ENCODE data around the gene FAM13A. TPM values are rescaled to one million over a fixed set of nuclear protein-coding genes. Genes with fewer than 3 reads are reported as not detected.

FAM13A gene
- total and polyA plus RNA-seq, 2 of the 8 experiments (the other 6 are each of a cell fraction or from before 2014, with no cell fraction given): 7.1 to 16.5 TPM

DNA sequence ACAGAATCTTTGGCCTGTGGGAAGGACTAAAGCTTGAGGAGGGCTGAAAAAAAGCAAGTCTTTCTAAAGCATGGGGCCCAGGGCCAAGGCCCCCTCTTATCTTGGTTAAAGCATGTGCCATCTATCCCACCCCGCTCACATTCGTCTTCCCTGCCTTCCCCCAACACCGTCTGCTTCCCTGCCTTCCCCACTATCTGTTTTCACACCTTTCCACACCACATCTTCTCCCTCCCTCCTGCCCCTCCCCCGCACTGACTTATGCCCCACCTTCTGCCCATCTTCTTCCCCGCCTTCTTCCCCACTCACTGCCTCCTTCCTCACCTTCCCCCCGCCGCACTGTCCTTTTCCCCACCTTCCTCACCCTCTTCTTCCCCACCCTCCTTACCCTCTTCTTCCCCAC lies 358.5 kb downstream of the FAM13A start:
- H3K18ac ChIP-seq (ENCODE audit: extremely low read depth, low read length): no peak overlapping the region
- H3K14ac ChIP-seq (ENCODE audit: insufficient read length): no peak overlapping the region
- H3K79me1 ChIP-seq (ENCODE audit: low read depth, low read length): no peaks in the 10 kb centered on the region
- 90% methylated on average over 2 of the region's 7 CpGs; no CpG with 5 or more reads in 1 of the 2 experiments for WGBS, 2 experiments (ENCODE audit: extremely low coverage in 1 of 2, insufficient coverage in 1 of 2, insufficient read length in 1 of 2, insufficient replicate concordance in 2 of 2, low coverage in 1 of 2, low lambda C conversion rate in 2 of 2, missing lambda C conversion rate in 1 of 2)
- H3K36me3 ChIP-seq (ENCODE audit: control insufficient read depth in 2 of 4, insufficient read depth in 4 of 4, low read length in 3 of 4): no peaks in the 10 kb centered on the region
- H3K23me2 ChIP-seq (ENCODE audit: low read depth, low read length): peaks cover 3% of the 10 kb centered on the region; the same call in 1 of the 2 replicates
- H2BK120ac ChIP-seq (replicated peaks; ENCODE audit: low read depth, low read length): no peak overlapping the region
- H2AK5ac ChIP-seq (ENCODE audit: low read depth, low read length): no peak overlapping the region
- H3K79me2 ChIP-seq (ENCODE audit: control insufficient read depth in 1 of 2, insufficient read depth in 2 of 2, low read length in 2 of 2): no peaks in the 10 kb centered on the region
- no peak overlapping the region for H2BK15ac ChIP-seq (ENCODE audit: low read length)
- H2BK5ac ChIP-seq (ENCODE audit: low read depth, low read length): no peak overlapping the region
- H2AFZ ChIP-seq (ENCODE audit: low read length): no peak overlapping the region
- no peak overlapping the region for H4K8ac ChIP-seq (ENCODE audit: extremely low read depth, insufficient read depth, low read length)
- H4K91ac ChIP-seq (replicated peaks; ENCODE audit: insufficient read length, low read length): no peak overlapping the region
- H3K9me3 ChIP-seq (ENCODE audit: insufficient read depth in 2 of 2, low read depth in 1 of 2, low read length in 1 of 2): no peaks in the 10 kb centered on the region
- H2BK20ac ChIP-seq (ENCODE audit: low read length): no peak overlapping the region
- H3K9ac ChIP-seq (replicated peaks in 1 of 4; ENCODE audit: extremely low read depth in 1 of 4, low read depth in 3 of 4, low read length in 3 of 4): no peak overlapping the region
- ChIA-PET POLR2A (ENCODE audit: partially characterized antibody) (interaction anchor here (1.4 kb wide), 1 partner anchor 8 kb away, joined by 5 read pairs; no protein-coding TSS in a partner anchor), CTCF (ENCODE audit: partially characterized antibody) (interaction anchor here (1.3 kb wide), 1 partner anchor 25 kb away, joined by 3 read pairs; no protein-coding TSS in a partner anchor)
- H4K5ac ChIP-seq (ENCODE audit: insufficient read length, low read depth, low read length): no peak overlapping the region
- no peak overlapping the region for H3K4me3 ChIP-seq (ENCODE audit: extremely low read depth in 1 of 4, insufficient read depth in 2 of 4, low read depth in 3 of 4, low read length in 4 of 4)
- H3K56ac ChIP-seq (replicated peaks; ENCODE audit: insufficient read length, low read depth, low read length): no peak overlapping the region
- no peak overlapping the region for H3K23ac ChIP-seq (ENCODE audit: insufficient read length)
- H3K4ac ChIP-seq (replicated peaks; ENCODE audit: insufficient read length, low read depth, low read length): no peak overlapping the region
- no peaks in the 10 kb centered on the region; a peak in 1 of 7 replicates for H3K4me1 ChIP-seq (replicated peaks in 1 of 4; ENCODE audit: control insufficient read depth in 3 of 4, insufficient read depth in 4 of 4, low read length in 3 of 4)
- H4K20me1 ChIP-seq (replicated peaks in 1 of 2; ENCODE audit: control insufficient read depth in 1 of 2, insufficient read depth in 2 of 2, low read length in 2 of 2): no peaks in the 10 kb centered on the region
- no peak overlapping the region for H2BK12ac ChIP-seq (ENCODE audit: low read depth, low read length)
- FAIRE-seq (no peak), DNase-seq (ENCODE audit: low read depth in 1 of 2, low spot score in 2 of 2) (no peak)
- H3K27me3 ChIP-seq (replicated peaks in 1 of 4; ENCODE audit: control insufficient read depth in 3 of 4, extremely low read depth in 1 of 4, insufficient read depth in 3 of 4, low read length in 3 of 4): peaks cover 0 to 4% (median 1%) of the 10 kb centered on the region in 4 experiments; a peak in 3 of 7 replicates
- H3K4me2 ChIP-seq (ENCODE audit: insufficient read depth in 1 of 2, low read depth in 2 of 2, low read length in 2 of 2): no peak overlapping the region; a peak in 1 of 4 replicates
- no peak overlapping the region for H3K27ac ChIP-seq (ENCODE audit: low read depth, low read length)
- no peak for TF ChIP-seq HDAC2 (IDR thresholded peaks at IDR 0.05; ENCODE audit: borderline replicate concordance in 1 of 2, low read depth in 2 of 2, low read length in 2 of 2)
- TF ChIP-seq SIX5 (IDR thresholded peaks at IDR 0.05; ENCODE audit: low read depth, low read length): no peak
- no peak for TF ChIP-seq RFX5 (IDR thresholded peaks at IDR 0.05; ENCODE audit: borderline replicate concordance, low read depth, low read length)
- TF ChIP-seq SAP30 (IDR thresholded peaks at IDR 0.05; ENCODE audit: insufficient read depth, insufficient replicate concordance, low read length): no peak
- no peak for TF ChIP-seq RAD21 (IDR thresholded peaks at IDR 0.05 in 1 of 2, conservative IDR thresholded peaks at IDR 0.05 in 1 of 2; ENCODE audit: low read depth in 2 of 2, low read length in 2 of 2)
- no peak for TF ChIP-seq RNF2 (IDR thresholded peaks at IDR 0.05; ENCODE audit: borderline replicate concordance, low read depth, low read length, missing control alignments, poor library complexity, severe bottlenecking)
- TF ChIP-seq FOSL1 (IDR thresholded peaks at IDR 0.05; ENCODE audit: insufficient read depth, low read depth, low read length): no peak
- no peak for TF ChIP-seq RBBP5 (IDR thresholded peaks at IDR 0.05; ENCODE audit: borderline replicate concordance, low read depth, low read length)
- no peak for TF ChIP-seq ZNF274 (IDR thresholded peaks at IDR 0.05; ENCODE audit: borderline replicate concordance, extremely low read depth, low read length)
- TF ChIP-seq, protein P1, sequence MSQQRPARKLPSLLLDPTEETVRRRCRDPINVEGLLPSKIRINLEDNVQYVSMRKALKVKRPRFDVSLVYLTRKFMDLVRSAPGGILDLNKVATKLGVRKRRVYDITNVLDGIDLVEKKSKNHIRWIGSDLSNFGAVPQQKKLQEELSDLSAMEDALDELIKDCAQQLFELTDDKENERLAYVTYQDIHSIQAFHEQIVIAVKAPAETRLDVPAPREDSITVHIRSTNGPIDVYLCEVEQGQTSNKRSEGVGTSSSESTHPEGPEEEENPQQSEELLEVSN (IDR thresholded peaks at IDR 0.05): no peak
- TF ChIP-seq JUN (IDR thresholded peaks at IDR 0.05; ENCODE audit: low read depth, low read length): no peak

Data from H1 (cell line).